Measurements from ENCODE around the gene TBX2.

TBX2 gene

DNA sequence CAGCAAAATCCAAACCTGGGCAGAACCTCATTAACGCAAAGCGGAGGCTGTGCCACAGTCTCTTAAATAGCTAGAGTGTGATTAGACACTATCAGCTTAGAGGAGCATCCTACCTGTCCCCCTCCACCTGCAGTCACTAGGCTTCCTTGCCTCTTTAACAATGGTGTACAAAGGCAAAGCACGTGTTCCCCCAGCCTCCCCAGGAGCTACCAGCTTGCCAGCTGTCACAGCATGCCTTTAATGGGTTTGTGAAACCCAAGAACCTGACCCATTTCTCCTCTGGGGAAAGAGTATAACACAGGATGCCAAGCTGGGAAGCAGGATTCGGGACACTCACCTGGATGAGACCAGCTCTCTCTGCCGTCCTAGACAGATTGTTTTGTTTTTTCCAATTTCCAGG is 37.2 kb upstream of the TBX2 start:
- H3K36me3 ChIP-seq (ENCODE audit: insufficient read depth, low read depth, low read length): no peaks in the 10 kb centered on the region
- no peaks in the 10 kb centered on the region for H3K4me1 ChIP-seq (ENCODE audit: insufficient read depth, low read length)
- no peak overlapping the region for H3K9ac ChIP-seq (ENCODE audit: low read depth, low read length)

DNA sequence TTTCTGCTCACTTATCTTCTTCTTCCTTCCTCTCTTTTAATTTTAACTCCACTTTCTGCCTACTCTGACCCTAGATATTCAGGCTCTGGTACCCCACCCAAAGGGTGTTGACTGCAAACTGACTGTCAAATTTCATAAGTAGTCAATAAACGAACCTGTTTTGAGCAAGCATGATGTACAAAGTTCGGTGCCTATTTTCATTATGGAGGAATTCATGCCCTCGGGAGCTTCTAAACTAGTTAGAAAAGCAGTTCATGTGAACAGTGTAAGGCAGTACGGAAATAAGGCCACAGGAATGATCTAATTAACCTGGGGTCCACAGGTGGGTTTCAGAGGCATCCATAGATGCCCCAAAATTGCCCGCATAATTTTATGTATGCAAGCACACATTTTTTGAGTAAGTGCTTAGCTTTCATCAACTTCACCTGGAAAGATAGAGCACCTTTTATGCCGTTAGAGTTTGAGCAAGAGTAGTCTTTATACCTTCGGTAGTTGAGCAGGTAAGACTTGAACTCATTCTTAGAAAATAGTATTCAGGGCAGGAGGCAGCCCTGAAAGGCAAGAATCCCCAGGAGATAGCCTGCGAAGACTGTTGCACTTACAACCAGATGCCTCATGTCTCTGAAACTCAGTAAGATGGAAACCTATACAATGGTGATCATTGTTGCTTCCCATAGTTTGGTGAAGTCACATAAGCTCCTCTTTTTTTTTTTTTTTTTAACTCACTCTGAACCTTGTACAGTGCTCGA is 36.6 kb upstream of the TBX2 start:
- no peaks in the 10 kb centered on the region for H3K36me3 ChIP-seq (ENCODE audit: insufficient read depth, low read depth, low read length)
- no peak overlapping the region for H3K9ac ChIP-seq (ENCODE audit: low read depth, low read length)
- H3K27ac ChIP-seq (ENCODE audit: low read length): no peak overlapping the region
- no peaks in the 10 kb centered on the region for H3K9me3 ChIP-seq (ENCODE audit: insufficient read depth, low read depth, low read length)
- no peaks in the 10 kb centered on the region for H3K4me1 ChIP-seq (ENCODE audit: insufficient read depth, low read length)
- no peaks in the 10 kb centered on the region for H3K27me3 ChIP-seq (ENCODE audit: insufficient read depth, low read length)
- H3K4me3 ChIP-seq (ENCODE audit: low read length): no peak overlapping the region

More for the DNA sequence above, 37.2 kb upstream of the TBX2 start:
- Histone ChIP-seq H3K4me3 (ENCODE audit: low read length) (no peak overlapping the region), H3K27me3 (ENCODE audit: insufficient read depth, low read length) (no peaks in the 10 kb centered on the region), H3K27ac (ENCODE audit: low read length) (no peak overlapping the region), H3K9me3 (ENCODE audit: insufficient read depth, low read depth, low read length) (no peaks in the 10 kb centered on the region)

DNA sequence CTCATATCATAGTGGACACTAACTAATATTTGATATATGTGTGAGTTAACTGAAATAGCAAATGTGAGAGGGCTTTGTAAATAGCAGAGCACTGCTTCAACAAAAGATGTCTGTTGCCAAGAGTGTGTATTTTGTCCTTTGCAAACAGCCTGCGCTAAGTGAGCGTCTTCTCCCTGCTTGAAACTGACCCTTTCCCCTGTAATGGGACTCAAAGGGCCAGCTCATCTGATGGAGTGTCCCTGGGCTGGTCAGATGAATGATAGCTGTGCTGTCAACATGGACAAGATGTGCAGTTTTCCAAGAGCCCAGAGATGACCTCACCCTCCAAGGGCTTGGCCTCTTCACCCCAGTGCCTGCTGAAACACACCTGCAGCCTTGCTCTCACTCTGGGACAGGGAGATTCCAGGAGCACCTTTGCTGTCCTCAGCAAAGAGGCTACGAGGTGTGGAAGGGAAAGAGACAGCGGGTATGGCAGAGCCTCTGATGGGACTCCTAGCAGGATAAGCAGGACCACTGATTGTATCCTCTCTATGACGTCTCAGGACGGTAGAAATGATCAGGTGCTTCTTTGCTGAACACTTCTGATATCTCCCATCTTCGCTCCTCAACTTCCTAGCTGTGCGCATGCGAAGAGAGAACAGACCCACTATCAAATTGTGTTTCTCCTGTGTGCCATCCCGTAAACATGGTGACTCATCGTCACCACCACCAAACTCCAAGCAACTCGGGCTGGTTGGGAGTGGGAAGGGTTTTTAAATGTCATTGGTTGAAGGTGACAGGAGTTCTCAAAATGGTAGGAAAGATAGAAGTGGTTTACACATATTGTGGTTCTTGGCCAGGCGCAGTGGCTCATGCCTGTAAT is 35.8 kb upstream of the TBX2 start:
- no peaks in the 10 kb centered on the region for H3K27me3 ChIP-seq (ENCODE audit: insufficient read depth, low read length)
- H3K9ac ChIP-seq (ENCODE audit: low read depth, low read length): no peak overlapping the region
- H3K36me3 ChIP-seq (ENCODE audit: insufficient read depth, low read depth, low read length): no peaks in the 10 kb centered on the region
- H3K27ac ChIP-seq (ENCODE audit: low read length): no peak overlapping the region
- no peaks in the 10 kb centered on the region for H3K4me1 ChIP-seq (ENCODE audit: insufficient read depth, low read length)
- H3K9me3 ChIP-seq (ENCODE audit: insufficient read depth, low read depth, low read length): no peaks in the 10 kb centered on the region
- H3K4me3 ChIP-seq (ENCODE audit: low read length): no peak overlapping the region

DNA sequence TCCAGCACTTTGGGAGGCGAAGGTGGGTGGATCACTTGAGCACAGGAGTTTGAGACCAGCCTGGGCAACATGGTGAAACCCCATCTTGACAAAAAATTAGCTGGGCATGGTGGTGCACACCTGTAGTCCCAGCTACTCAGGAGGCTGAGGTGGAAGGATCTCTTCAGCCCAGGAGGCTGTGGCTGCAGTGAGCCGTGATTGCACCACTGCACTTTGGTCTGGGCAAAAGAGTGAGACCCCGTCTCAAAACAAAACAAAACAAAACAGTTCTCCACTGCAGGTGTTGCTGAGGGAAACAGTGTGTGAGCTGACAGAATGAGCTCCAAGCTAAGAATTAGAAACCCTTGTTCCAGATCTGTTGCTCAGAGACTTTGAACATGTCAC is 35.2 kb upstream of the TBX2 start:
- Histone ChIP-seq H3K4me1 (ENCODE audit: insufficient read depth, low read length) (no peaks in the 10 kb centered on the region), H3K9me3 (ENCODE audit: insufficient read depth, low read depth, low read length) (no peaks in the 10 kb centered on the region), H3K36me3 (ENCODE audit: insufficient read depth, low read depth, low read length) (no peaks in the 10 kb centered on the region), H3K9ac (ENCODE audit: low read depth, low read length) (no peak overlapping the region), H3K27ac (ENCODE audit: low read length) (no peak overlapping the region), H3K4me3 (ENCODE audit: low read length) (no peak overlapping the region), H3K27me3 (ENCODE audit: insufficient read depth, low read length) (no peaks in the 10 kb centered on the region)

DNA sequence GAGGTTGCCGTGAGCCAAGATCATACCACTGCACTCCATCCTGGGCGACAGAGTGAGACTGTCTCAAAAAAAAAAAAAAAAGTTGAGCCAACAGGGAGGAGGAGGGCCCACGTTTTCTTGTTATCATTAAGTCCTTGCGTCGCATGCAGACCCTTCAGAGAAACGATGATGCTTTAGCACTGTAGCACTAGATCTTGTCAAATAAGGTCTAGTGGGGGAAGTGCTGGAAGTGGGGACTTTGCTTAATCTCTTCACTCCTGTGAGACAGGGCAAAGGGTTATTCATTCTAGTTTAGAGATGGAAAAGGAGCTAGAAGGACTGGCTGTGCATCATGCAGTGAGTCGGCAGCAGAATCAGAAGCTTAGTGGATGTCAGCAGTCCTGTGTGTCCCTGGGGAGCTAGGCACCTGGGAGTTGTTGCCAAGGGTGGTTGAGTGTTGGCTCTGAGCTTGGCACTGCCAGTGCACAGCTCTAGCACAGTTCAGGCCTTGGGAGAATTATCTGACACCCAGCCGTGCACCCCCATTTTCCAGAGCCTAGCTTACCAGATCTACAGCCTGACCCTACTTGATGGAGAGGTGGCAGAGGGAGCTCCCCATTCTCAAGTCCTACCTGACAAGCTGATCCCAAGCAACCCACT is 33.4 kb upstream of the TBX2 start:
- Histone ChIP-seq H3K4me3 (ENCODE audit: low read length) (no peak overlapping the region), H3K36me3 (ENCODE audit: insufficient read depth, low read depth, low read length) (no peaks in the 10 kb centered on the region), H3K27ac (ENCODE audit: low read length) (no peak overlapping the region), H3K9ac (ENCODE audit: low read depth, low read length) (no peak overlapping the region), H3K4me1 (ENCODE audit: insufficient read depth, low read length) (no peaks in the 10 kb centered on the region), H3K9me3 (ENCODE audit: insufficient read depth, low read depth, low read length) (no peaks in the 10 kb centered on the region), H3K27me3 (ENCODE audit: insufficient read depth, low read length) (no peaks in the 10 kb centered on the region)

DNA sequence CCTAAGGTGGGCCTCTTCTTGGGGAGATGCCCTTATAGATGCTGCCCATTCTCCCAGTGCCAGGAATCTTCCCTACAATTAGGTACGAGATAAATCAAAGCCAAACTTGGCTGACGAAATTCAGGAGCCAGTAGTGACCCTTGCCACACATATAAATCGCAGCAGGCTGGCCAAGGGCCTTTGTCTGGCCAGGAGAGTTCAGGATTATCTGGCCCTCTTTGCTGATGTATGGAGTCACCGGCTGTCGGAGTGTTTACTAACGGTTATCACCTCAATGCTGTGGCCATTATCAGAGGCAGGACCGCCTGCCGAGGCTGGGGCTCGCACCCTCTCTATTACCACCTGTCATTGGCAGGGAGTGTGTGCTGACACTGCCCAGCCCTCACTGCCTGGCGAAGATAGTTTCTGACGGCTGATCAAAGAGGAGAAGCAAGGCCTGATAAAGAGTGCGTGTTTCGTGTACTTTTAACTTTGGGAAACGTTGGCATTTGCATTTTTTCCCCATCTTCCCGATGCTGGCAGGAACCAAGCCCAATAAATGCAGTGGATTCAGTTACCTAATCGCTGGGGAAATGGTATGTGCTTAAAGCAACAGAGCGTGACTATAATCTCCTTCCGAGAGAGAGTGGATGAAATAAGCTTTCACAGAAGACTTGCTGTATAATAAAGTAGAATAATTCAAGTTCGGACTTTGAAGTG is 32.8 kb upstream of the TBX2 start:
- Histone ChIP-seq H3K9ac (ENCODE audit: low read depth, low read length) (no peak overlapping the region), H3K36me3 (ENCODE audit: insufficient read depth, low read depth, low read length) (no peaks in the 10 kb centered on the region), H3K4me1 (ENCODE audit: insufficient read depth, low read length) (no peaks in the 10 kb centered on the region), H3K9me3 (ENCODE audit: insufficient read depth, low read depth, low read length) (no peaks in the 10 kb centered on the region), H3K27me3 (ENCODE audit: insufficient read depth, low read length) (no peaks in the 10 kb centered on the region), H3K4me3 (ENCODE audit: low read length) (no peak overlapping the region), H3K27ac (ENCODE audit: low read length) (no peak overlapping the region)

DNA sequence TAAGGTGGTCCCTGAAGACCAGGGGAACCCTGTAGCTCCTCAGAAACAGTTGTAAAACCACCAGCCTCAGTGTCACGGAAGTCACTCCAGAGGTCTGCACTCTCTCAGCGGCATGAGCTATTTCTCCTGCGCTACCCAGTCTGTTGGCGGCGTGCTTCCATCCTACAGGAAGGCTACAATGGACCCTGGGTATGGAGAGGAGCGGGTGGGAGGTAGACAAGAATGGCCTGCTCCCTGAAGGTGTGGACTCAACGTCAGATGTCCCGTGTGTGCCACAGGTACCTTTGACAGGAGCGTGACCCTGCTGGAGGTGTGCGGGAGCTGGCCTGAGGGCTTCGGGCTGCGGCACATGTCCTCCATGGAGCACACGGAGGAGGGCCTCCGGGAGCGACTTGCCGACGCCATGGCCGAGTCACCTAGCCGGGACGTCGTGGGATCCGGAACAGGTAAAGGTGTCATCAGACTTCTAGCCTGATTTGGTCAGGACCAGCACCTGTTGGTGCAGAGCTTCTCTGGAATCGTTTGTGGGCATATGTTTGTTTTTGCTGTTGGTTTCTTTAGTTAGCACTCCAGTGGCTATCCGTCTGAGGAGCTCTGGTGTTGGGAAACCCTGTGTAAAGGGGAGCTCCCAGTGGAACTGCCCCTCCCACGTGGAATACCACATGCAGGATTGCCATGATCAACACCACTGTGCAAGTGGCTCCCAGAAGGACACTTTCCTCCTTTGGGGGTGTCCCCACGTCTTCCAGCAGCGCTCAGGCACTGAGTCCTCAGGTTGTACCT is 31.4 kb upstream of the TBX2 start:
- Histone ChIP-seq H3K27me3 (ENCODE audit: insufficient read depth, low read length) (no peaks in the 10 kb centered on the region), H3K4me1 (ENCODE audit: insufficient read depth, low read length) (no peaks in the 10 kb centered on the region), H3K4me3 (ENCODE audit: low read length) (no peak overlapping the region), H3K9me3 (ENCODE audit: insufficient read depth, low read depth, low read length) (no peaks in the 10 kb centered on the region), H3K36me3 (ENCODE audit: insufficient read depth, low read depth, low read length) (no peaks in the 10 kb centered on the region), H3K9ac (ENCODE audit: low read depth, low read length) (no peak overlapping the region), H3K27ac (ENCODE audit: low read length) (no peak overlapping the region)

DNA sequence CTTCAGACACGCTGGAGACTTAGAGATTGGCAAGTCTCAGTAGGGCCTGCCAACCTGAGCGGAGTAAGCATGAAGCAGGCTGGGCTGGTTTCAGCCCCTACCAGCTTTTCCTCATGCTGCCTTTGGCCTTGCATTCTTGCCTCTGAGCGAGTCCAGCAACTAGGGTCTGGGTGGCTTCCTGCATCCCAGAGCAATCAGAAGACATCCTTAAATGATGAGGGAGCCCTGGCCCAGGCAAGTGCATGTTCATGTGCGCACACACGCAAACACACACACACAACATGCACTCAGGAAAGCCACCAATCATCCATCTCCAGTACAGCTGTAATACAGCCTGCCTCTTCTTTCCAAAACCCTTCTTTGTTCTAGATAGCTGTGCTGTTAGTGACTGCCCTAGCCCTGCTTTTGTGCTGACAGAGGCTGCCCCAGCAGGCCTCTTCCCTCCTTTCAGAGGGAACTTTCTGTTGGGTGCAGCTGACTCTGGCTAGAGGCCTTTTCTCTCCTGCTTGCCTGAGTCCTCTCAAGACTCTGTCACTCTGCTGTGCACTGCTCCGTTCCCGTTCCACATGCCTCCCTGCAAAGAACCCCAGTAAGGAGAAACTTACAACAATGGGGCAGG is 30.7 kb upstream of the TBX2 start:
- no peaks in the 10 kb centered on the region for H3K36me3 ChIP-seq (ENCODE audit: insufficient read depth, low read depth, low read length)
- H3K4me3 ChIP-seq (ENCODE audit: low read length): no peak overlapping the region
- H3K27ac ChIP-seq (ENCODE audit: low read length): no peak overlapping the region
- no peaks in the 10 kb centered on the region for H3K27me3 ChIP-seq (ENCODE audit: insufficient read depth, low read length)
- H3K4me1 ChIP-seq (ENCODE audit: insufficient read depth, low read length): no peaks in the 10 kb centered on the region
- H3K9ac ChIP-seq (ENCODE audit: low read depth, low read length): no peak overlapping the region
- H3K9me3 ChIP-seq (ENCODE audit: insufficient read depth, low read depth, low read length): no peaks in the 10 kb centered on the region

DNA sequence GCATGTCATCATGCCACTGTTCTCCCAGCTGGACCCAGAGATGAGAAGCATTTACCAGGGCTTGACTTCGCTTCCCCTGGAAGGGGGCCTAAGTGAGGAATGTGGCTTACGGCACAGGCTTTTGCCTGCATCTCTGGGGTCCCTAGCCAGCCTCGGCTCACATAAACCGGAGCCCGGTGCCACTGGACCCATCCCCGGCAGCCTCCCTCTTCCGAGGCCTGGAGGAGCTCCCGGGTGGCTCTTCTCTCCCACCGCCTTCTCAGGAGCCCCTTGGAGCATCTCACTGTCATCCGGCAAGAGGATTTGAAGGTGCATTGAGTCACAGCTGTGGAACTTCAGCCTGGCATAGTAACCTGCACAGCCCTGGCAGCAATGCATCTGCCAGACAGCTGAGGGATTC is 29.9 kb upstream of the TBX2 start:
- H3K9me3 ChIP-seq (ENCODE audit: insufficient read depth, low read depth, low read length): no peaks in the 10 kb centered on the region
- no peak overlapping the region for H3K9ac ChIP-seq (ENCODE audit: low read depth, low read length)
- no peak overlapping the region for H3K27ac ChIP-seq (ENCODE audit: low read length)
- no peaks in the 10 kb centered on the region for H3K27me3 ChIP-seq (ENCODE audit: insufficient read depth, low read length)
- no peak overlapping the region for H3K4me3 ChIP-seq (ENCODE audit: low read length)
- H3K4me1 ChIP-seq (ENCODE audit: insufficient read depth, low read length): no peaks in the 10 kb centered on the region
- H3K36me3 ChIP-seq (ENCODE audit: insufficient read depth, low read depth, low read length): no peaks in the 10 kb centered on the region

DNA sequence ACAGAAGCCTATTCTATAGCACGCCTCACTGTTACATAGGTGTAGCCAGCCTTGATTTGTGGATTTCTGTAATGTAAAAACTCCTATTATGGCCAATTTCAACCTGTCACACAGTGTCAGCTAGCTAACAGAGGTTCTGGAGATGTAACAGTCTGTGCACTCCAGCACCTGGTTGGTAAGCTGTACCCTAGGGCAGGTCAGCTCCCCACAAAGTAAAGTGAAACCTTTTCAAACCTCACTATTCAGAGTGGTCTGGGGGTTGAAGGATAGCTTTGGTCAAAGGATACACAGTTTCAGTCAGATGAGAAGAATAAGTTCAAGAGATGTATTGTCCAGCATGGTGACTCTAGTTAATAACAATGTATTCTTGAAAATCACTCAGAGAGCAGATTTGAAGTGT is 28.5 kb upstream of the TBX2 start:
- Histone ChIP-seq H3K4me1 (ENCODE audit: insufficient read depth, low read length) (no peaks in the 10 kb centered on the region), H3K9ac (ENCODE audit: low read depth, low read length) (no peak overlapping the region), H3K4me3 (ENCODE audit: low read length) (no peak overlapping the region), H3K27me3 (ENCODE audit: insufficient read depth, low read length) (no peaks in the 10 kb centered on the region), H3K27ac (ENCODE audit: low read length) (no peak overlapping the region), H3K9me3 (ENCODE audit: insufficient read depth, low read depth, low read length) (no peaks in the 10 kb centered on the region), H3K36me3 (ENCODE audit: insufficient read depth, low read depth, low read length) (no peaks in the 10 kb centered on the region)

DNA sequence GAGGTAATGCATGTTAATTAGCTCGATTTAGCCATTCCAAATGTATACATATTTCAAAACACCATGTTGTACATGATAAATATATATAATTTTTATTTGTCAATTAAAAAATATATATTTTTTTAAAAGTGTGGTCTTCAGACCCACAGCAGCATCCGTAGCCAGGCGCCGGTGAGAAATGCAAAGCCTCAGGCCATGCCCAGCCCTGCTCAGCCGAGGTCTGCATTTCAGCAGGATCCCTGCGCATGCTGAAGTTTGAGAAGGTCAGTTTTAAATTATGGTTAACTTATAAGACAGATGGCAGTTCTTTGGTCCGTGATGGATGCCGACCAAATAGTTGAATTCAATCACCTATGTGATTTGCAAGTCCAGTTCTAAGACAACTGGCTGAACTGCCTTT is 28.0 kb upstream of the TBX2 start:
- H3K27ac ChIP-seq (ENCODE audit: low read length): no peak overlapping the region
- H3K9me3 ChIP-seq (ENCODE audit: insufficient read depth, low read depth, low read length): no peaks in the 10 kb centered on the region
- no peaks in the 10 kb centered on the region for H3K27me3 ChIP-seq (ENCODE audit: insufficient read depth, low read length)
- no peaks in the 10 kb centered on the region for H3K36me3 ChIP-seq (ENCODE audit: insufficient read depth, low read depth, low read length)
- no peaks in the 10 kb centered on the region for H3K4me1 ChIP-seq (ENCODE audit: insufficient read depth, low read length)
- no peak overlapping the region for H3K4me3 ChIP-seq (ENCODE audit: low read length)
- H3K9ac ChIP-seq (ENCODE audit: low read depth, low read length): no peak overlapping the region
